Measurements from ENCODE around the gene NDUFV2.
"Not testable (repeated sequence)": the region's sequence is repeated elsewhere in the genome, so short reads cannot be mapped to it uniquely, and the experiment has no call there.

NDUFV2 gene

DNA sequence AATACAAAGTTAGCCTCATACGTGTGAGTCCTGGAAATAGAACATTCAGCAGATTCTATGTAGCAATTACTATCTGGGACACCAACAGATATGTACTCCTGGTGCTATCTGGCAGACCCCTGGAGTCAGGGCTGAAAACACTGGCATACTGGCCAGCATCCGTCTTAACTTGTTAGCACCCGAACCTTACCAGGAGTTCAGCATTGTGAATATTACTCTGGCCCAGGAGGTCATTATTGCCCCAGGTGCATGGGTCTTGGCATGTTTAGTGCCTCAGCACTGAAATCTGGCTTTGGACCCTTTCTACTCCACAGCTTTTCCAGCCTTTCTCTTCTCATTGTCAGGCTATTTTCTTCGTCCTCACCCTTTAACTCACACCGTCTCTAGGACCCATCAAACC is 11.9 kb upstream of the NDUFV2 start:
- DNase-seq (ENCODE audit: low read depth) = no peak

DNA sequence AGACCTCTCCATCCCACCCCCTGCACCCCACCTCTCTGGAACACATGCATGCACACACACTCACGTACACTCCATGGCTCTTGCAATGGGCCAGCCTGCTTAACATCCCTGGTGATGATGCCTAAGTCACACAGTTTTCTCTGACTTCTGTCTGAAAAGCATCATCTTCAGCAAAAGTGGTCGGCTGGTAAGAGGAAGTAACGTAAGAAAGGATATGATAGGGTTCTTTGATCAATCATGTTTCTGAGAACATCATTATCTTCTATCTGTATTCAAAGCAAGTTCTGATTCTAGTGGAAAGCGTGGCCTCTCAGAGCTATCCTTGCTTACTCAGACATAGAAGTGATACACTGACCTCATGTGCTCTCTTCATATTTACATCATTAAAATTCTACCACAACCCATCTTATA is 11.4 kb upstream of the NDUFV2 start:
- no peak for DNase-seq (ENCODE audit: low read depth)

DNA sequence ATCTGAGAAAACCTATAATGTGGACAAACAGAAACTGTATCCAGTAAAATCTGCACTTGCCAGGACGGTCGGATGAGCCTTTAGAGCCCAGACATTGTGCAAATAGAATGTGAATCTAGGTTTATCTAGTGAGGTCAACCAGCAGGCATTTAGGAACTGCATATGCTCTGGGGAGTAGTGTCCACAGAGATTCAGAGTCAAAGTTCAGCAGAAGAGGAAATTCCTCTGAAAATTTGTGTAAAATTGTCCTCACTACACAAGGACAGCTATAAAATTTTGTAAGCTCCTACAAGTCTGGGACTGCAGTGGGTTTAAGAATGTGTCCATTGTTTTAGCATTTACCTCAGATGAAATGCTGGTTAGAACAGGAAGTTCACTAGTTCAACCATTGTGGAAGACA is 9.8 kb upstream of the NDUFV2 start:
- DNase-seq (ENCODE audit: low read depth) = no peak

DNA sequence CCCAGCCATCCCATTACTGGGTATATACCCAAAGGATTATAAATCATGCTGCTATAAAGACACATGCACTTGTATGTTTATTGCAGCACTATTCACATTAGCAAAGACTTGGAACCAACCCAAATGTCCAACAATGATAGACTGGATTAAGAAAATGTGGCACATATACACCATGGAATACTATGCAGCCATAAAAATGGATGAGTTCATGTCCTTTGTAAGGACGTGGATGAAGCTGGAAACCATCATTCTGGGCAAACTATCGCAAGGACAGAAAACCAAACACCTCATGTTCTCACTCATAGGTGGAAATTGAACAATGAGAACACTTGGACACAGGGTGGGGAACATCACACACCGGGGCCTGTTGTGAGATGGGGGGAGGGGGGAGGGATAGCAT is 9.4 kb upstream of the NDUFV2 start:
- not testable (repeated sequence) for DNase-seq (ENCODE audit: low read depth)

DNA sequence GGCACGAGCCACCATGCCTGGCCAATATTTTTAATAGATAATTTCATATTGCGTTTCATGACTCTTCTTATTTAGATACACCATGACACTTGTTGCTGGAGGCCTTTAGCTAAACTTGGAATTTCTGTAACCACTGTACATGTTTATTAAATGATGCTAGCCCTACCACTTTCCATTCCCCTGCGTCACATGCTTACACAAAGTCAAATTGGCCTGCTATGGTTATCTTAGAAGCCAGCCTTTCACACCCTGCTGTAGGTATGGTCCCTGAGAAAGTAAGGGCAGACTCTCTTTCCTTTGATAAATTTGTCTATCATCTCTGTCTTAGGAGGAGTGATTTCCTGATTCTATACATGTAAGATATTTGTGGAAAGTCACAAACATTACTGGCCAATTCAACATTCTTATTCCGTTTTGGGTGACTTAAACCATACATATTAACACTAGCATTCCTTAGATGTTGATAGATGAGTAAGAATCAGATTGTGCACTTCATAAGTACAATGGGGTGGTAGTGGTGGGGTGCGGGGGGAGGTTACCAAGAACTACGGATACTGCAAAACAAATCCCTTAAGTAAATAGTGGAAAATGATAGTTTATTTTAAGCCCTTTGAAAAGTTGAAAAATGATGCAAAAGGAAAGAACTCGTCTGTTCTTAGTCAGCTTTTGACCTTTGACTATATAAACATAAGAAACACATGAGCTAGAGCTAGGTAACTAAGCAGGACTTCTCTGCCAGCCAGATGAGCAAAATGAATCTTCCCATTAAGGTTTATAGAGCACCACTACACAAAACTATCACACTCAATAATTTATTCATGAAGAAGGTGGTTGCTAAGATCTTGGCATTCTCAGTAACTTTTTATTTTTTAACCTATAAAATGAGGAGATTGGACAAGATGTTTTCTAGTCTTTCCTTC is 7.9 kb upstream of the NDUFV2 start:
- DNase-seq (ENCODE audit: low read depth) = peak; percentile 82

DNA sequence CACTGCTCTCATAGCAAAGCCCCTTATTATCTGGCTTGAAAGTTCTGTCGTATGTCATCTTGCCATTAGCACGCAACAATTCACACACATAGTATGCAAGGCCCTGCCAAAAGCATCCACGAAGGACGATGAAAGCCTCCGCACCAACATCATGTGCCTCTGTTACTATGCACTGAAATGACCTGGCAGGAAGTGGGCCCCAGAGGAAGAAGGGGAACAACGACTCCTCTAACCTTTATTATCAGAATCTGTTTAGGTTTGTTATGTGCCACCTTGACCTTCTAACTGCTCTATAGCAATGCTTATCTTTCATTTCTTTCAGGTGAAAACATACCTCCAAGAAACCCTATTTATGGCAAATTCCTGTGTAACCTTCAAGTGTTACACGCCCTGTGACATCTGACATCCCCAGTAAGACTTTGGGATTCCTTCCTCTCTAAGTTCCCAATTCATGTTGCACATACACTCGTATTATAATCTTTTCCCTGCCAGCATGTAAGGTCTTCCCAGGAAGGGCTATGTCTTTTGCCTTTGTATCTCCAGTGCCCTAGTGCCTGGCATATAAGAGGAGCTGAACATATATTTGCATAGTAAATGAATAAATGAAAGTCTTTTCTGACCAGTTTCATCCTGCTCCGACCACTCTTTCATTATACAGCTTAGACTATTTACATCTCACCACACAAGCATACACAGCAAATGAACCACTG is 7.0 kb upstream of the NDUFV2 start:
- DNase-seq (ENCODE audit: low read depth) = peak; percentile 36

DNA sequence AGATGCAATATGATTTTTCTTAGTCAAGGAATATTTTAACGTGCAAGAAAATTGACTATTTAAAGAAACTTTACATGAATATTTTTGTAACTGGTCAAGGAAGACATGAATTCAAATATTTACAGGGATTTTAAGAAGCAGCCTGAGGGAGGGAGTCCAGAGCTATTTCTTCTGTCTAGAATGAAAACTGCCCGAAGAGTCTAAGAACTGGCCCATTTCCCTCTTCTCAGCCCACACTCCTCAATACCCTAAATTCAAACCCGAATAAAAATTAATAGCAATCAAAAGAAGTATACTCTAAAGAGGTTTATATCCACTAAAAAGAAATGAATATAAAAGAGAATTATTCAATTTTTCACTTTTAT is 6.5 kb upstream of the NDUFV2 start:
- DNase-seq (ENCODE audit: low read depth) = no peak

DNA sequence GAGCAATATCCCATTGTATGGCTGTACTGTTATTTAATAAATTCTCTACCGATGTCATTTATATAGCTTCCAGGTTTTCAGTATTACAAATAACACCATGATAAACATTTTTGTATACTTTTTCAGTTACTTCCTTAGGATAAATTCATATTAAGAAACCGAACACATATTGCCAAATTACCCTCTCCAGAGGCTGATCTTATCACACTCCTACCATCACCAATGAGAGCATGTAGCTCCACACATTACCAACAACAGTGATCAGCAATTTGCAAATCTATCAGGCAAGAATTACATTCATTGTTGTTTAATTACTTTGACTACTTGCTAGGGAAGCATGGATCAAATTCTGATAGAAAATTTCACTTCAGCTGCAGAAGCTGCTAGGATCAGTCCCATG is 5.8 kb upstream of the NDUFV2 start:
- DNase-seq (ENCODE audit: low read depth) = no peak

DNA sequence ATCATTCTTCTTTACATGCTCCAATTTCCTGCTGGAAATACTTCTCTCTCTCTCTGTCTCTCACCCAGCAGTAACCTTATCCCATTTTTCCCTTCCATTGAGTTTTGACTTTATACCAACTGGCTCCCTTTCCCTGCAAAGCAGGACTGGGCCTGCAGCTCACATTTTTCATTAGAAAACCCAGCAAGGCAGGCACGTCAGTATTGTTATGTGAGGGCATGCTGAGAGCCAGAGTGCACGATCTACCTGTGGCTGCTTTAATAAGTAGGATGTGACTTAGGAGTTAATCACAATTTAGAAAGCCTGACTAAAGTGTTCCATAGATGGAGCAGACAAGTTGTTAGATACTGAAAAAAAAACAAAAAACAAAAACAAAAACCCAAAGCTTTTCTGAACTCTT is 5.2 kb upstream of the NDUFV2 start:
- DNase-seq (ENCODE audit: low read depth) = no peak

DNA sequence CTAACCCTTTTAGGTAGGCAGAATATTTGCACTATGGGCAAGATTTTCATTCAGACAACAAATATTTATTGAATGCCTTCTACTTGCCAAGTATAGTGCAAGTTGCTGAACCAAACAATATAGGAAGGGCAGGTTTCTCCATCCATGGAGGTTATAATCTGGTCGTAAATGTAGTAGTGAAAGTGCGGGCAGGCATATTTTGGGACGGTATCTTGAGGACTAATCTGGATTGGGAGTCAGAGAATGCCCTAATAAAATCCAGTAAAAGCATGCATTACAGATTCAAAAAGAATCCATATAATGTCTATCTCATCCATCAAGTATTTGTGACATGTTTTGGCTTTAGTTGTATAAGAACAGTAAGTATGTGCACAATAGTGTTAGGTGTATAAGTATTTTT is 1.7 kb upstream of the NDUFV2 start:
- no peak for DNase-seq (ENCODE audit: low read depth)

DNA sequence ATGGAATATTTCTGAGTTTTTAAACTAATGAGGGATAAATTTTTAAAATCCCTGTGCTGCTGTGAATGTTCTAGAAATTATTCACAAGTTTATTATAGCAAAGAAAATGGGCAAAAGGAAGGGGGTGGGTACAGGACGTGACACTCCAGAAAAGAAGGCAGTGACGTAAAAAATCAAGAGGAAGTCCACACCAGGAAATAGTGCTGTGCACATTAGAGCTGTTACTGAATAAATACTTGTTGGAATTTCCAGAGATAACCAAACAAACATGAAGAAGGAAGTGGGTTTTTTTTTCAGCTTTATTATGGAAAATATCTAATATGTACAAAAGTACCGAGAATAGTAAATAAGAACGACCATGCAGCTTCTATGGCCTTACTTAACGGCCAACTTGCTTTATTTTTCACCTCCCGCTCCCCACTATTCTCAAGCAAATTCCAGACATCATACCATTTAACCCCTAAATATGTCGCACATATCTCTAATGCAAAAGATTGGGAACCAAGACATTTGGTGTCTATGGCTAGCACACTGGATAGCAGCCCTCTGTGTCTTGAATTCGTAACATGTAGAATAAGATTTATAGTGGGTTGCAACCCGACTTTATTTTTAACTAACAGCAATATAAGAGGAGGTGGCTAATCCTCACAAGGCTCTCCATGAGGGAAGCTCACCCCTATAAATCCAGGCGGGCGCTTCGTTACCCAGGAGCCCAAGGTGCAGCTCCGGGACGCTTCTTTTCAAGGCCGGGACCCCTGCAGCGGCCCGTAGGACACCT is 580 bp upstream of the NDUFV2 start:
- DNase-seq (ENCODE audit: low read depth) = peak; percentile 79

DNA sequence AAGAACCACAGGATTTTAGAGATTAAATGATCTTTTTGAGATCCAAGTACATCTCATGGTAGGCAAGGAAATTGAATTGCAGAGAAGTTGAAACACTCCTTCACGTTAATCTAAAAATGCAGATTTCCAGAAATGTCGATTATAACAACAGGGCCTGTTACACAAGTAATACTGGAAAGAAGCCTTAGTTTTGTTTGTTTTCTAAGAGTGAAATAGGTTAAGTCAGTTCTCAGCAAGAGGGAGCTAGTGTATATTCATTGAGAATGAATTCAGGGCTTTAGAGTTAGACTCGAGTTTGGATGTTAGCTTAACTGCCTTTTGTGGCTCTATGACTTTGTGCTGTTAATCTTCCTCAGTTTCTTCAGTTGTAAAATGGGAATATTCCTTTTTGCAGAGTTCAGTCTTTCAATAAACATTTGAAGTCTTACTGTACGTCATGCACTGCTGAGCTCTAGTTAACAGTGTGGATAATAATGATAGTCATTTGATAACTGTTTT is 926 bp downstream of the NDUFV2 start:
- DNase-seq (ENCODE audit: low read depth) = peak; percentile 39

DNA sequence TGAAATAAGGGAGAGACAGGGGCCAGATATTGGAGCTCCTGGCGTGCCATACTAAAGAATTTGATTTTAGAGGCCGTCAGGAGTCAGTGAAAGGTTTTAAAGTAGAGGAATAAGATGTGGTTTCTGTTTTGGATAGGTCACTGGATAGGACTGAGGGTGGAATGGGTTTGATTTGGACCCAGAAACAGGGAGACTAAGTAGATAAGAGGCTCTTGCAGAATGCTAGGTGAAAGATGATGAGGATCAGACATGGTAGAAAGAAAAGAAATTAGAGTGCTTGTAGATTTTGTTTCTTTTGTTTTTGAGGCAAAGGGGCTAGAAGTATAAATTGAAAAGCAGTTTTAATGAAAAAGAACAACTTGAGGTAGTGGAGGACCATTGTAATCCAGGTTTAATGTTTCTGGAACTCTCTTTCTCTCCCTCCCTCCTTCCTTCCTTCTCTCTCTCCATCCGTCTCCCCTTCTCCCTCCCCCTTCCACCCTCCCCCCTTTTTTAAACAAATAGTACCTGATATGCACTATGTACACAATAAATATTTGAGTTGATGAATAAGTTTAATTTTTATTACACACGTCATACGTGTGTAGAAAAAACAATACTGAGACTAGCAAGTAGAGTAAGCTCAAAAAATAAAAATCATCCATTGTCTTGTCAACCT is 1.9 kb downstream of the NDUFV2 start:
- peak; percentile 16 for DNase-seq (ENCODE audit: low read depth)

DNA sequence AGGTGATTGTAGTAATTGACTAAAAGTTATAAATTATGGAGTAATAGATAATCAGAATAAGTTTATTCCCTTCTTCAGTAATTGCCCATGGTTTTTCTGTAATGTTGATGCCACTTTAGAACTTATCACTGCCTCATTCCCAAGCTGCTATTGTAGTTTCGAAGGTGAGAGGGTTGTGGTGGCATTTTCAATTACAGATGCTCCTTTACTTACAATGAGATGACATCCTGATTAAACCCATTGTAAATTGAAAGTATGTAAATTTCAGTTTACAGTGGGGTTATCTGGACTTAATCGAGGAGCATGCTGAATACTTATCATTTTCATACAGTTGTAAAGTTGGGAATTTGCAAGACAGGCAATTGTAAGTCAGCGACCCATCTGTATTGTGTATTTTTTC is 2.9 kb downstream of the NDUFV2 start:
- no peak for DNase-seq (ENCODE audit: low read depth)

DNA sequence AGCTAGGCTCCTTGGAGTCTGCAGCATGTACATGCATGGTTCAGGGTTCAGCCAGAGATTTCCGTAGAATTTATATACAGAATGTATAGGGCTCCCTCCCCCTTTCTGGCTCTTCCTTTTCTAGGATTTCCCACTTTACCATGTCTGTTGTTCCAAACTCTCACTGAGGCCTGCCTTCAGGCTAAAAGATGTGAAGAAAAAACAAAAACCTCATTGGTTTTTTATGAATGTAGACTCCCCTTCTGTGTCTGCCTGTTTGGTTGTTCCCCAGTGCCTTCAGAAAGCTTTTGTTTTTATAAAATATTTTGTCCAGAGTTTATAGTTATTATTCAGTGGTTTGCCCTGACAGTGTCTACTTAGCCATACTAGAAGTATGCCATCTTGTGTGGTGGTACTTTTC is 3.6 kb downstream of the NDUFV2 start:
- no peak for DNase-seq (ENCODE audit: low read depth)

DNA sequence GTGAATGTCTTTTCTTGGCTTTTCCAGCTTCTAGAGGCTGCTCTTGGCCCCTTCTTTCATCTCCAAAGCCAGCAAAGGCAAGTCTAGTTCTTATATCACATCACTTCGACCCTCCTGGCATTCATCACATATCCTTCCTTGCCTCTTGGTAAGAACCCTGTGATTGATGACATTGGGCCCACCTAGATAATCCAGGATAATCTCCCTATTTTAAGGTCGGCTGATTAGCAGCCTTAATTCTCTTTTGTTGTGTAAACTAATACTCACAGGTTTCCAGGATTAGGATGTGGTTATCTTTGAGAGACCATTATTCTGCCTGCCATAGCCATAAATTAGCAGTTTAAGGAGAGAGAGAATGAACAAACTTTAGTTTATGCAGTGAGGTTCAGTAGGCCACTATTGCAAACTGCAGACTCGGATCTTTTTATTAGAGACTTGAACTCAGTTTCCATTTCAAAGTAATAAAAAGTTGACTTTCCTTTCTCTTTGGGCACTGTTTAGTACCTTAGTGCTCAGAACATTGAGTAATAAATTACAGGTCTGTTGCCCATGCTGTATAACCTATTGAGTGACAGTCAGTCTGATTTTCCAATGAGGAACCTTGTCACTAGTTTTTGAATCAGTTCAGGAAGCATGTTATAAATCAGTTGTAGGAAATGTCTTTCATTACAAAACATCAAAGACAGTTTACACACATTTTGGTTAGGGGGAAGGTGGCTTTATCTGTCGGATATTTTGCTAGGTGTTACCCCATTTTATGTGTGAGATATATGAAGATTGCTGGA is 4.5 kb downstream of the NDUFV2 start:
- DNase-seq (ENCODE audit: low read depth) = no peak

DNA sequence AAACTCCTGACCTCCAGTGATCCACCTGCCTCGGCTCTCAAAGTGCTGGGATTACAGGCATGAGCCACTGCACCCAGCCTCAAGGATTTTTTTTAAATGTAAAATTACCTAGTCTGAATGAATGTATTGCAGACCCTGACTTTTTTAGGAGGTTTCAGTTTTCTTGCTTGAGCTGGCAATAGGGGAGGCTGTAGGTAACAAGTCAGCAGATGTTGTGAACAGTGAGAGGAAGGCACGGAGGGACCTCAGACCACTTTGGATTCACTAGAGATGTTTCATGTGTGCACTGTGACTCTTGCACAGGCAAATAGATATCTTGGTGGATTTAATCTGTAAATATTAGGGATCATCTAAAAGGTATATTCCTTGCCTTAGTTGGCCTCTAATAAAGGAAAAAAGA is 6.4 kb downstream of the NDUFV2 start:
- DNase-seq (ENCODE audit: low read depth) = no peak

DNA sequence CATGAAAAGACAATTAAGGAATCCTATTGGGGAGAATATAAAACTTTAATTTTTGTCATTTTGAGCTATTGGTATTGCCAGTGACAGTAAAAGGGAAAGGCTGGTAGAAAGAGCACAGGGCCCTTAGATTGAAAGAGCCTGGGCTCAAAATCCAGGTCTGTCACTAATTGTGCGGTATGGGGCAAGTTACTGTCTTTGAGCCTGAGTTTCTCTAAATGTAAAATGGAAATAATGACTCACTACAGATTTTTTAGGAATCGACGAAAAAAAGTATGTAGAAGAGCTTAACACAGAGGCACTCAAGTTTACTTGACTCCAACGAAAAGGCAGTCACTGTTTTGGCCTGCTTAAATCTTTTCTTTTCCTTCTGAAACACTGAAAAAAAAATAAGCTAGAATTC is 7.0 kb downstream of the NDUFV2 start:
- DNase-seq (ENCODE audit: low read depth) = no peak

DNA sequence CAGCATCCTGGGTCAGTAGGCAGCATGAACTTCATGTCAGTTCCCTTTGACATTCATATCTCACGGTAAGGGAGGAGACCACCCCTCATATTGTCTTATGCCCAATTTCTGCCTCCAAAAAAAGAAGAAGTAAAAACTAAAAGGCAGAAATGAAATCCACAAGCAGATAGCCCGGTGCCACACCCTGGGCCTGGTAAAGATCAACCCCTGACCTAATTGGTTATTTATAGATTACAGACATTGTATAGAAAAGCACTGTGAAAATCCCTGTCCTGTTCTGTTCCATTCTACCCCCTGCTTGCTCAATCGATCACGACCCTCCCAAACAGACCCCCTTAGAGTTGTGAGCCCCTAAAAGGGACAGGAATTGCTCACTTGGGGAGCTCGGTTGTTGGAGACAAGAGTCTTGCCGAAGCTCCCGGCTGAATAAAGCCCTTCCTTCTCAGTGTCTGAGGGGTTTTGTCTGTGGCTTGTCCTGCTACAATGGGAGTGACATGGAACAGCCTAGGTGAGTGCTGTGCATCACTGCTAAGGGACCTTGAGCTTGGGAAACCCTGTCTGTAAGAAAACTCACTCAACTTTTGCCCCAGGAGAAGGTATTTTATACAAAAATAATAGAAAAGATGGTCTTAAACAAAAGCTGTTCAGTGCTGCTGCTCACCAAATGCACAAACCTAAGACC is 11.1 kb downstream of the NDUFV2 start:
- DNase-seq (ENCODE audit: low read depth) = no peak

DNA sequence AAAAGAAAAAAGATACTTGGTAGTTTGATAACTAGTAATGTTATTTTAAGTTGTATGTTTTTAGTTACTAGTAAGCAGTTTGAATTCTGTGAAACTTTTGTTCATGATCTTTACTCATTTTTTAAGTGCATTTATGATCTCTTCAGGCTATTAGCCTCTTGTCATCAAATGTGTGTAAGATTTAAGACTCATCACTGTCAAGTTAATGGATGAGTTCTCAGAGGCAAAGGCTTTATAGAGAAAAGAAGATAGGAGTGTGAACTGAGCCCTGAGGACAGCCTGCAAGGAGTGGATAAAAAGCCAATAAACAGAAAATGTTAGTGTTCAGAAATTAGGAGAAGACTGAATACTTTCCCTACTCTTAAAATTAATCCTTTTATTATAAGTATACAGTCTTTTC is 13.5 kb downstream of the NDUFV2 start:
- DNase-seq (ENCODE audit: low read depth) = peak; percentile 22

Data from ELR (cell line).